Raji (cell line): ENCODE measurements around the gene GRIFIN.
A peak's percentile ranks its signal among the peaks of the same experiment; 100 is the strongest.

Experiments used
- POLR2A ChIP-seq: IDR thresholded peaks from 2 replicates; pipeline ENCODE4 v1.6.1; 2011; ENCODE audit warnings: low read depth, low read length, control low read depth; ENCODE audit not compliant: insufficient read depth

GRIFIN gene

DNA sequence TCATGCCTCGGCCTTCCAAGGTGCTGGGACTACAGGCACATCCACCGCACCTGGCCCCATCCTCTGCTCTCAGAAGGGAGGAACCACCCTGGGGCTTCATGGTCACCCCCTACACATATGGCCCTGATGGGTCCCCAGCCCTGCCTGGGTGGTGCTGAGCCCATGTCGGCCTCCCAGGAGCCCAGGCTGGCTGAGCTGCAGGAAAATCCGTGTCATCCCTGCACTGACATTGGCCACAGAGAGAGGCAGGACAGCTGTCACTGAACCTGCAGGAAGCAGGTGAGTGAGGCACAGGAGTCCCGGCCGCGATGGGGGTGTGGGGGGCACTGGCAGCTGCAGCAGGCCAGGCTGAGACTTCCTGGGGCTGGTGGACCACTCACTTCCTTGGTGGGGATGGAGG is 8.0 kb downstream of the GRIFIN start:
- TF ChIP-seq POLR2A, result no peak

DNA sequence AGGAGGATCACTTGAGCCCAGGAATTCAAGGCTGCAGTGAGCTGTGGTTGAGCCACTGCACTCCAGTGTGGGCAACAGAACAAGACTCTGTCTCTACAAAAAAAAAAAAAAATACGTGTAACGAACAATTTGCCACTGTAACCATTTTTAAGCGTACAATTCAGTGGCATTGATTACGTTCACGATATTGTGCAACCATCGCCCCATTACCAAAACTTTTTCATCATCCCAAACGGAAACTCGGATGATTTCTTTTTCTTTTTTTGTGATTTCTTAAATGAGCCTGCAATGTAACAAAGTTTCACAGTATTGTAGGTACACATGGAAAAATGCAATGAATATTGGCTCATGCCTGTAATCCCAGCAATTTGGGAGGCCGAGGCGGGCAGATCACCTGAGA is 9.5 kb downstream of the GRIFIN start:
- TF ChIP-seq POLR2A, result no peak

DNA sequence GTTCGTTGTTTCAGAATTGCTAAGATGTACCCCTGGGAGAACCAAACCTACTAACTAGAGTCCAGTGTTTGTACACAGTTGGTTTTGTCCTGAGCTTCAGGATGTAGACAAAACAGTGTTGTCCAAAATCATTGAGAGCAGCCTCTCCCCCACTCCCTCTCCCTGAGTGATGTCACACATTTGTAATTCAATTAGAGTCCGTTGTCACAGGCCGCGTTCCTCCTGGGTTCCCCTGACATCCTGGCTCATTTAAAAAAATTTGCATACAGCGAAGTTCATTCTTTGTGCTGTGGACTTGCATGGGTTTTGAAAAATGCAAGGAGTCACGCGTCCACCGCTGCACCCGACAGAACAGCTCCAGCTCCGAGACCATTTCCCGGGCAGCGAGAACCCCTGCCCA is 10.3 kb downstream of the GRIFIN start:
- TF ChIP-seq POLR2A, result no peak

DNA sequence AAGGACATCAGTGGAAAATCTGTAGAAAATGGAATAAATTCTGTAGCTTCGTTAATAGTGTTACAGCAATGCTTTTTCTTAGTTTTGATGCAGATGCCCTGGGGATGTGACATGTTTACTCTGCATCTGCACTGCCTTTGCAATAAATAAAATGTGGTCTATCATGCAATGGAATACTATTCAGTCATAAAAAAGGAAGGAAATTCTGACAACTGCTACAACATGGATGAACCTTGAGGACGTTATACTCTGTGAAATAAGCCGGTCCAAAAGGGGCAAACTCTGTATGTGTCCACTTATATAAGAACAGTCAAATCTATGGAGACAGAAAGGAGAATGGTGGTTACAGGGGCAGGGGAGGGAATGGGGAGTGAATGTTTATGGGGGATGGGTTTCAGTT is 13.5 kb downstream of the GRIFIN start:
- TF ChIP-seq POLR2A, result no peak

DNA sequence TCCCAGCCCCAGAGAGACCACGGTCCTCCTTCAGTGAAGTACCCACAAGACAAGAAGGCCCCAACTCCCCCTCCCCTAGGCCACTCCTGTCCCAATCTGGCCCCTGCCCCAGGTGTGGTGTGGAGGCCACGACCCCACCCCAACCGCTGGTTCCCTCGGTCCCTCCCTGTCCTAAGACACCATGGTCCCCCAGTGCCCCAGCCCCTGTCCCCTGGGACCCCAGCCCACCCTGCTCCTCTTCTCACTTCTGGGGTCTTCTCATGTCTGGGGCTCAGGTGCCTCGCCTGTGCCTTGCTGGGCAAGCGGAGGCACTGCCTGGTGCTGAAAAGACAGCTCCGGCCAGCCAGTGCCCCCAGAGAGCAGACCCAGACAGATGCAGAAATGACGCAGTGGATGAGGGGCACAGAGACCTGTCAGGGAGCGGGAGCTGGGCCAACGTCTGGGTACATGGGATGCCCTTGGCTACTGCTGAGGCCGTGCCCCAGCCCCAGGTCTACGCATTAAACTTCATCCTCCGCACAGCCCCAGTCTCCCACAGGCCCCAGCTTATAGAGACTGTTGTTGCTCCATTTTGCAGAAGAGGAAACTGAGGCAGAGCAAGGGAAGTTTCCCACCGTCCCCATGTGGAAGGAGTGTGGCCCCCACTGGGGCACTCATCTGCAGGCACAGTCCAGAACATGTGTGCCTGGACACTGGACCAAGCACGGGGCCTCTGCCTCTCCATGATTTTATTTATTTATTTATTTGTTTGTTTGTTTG is 14.8 kb downstream of the GRIFIN start:
- TF ChIP-seq POLR2A, result no peak

DNA sequence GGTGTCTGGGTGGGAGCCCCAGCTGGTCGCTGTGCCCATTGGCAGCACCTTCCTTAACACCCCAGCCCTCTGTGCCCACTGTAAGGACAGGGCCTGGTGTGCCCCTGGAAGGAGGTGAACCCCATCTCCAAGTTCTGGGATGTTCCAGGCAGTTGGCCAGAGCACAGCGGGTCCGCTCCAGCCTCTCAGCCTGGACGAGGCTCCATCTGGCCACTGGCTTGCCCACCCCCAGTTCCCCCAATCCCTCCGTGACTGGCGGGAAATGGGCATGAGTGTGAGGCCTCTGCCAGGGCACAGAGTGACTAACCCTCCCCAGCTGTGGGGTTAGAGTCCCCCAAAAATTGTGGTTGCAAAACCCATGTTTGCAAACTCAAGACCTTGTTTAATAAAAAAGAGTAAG is 15.6 kb downstream of the GRIFIN start:
- no peak for TF ChIP-seq POLR2A

DNA sequence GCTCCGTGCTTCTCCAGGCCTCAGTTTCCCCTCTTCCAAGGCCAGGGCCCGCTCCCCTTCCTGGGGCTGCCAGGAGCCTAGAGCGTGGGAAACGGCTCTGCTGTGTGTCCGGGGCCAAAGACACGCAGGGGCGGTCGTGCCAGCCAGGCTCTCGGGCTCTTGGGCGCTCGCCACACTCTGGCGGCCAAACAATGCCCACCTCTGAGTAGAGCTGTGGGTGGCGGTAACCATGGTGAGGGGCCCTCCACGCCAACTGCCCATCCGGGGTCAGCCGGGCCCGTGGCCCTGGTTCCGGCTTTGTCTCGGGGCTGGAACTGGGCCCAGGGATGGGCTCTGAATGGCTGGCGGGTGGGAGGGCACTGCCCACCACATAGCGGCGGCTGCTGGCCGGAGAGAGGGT is 16.0 kb downstream of the GRIFIN start:
- TF ChIP-seq POLR2A, result no peak

DNA sequence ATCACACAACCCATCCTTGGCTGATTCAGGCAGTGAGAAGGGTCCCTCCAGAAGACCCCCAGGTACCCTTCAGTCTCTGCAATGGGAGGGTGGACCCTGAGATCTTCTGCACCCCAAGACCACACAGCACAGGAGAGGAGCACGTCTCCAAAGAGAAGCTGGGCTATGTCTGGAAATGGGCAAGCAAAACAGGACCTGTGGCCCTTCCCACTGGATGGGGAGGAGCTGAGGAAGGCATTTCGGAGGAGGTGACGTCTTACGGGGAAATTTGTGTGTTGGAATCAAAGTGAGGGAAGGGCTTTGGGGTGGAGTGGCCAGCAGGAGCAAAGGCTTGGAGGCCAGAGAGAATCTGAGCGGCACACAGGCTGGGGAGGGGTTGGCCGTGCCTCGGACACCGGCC is 16.5 kb downstream of the GRIFIN start:
- no peak for TF ChIP-seq POLR2A

DNA sequence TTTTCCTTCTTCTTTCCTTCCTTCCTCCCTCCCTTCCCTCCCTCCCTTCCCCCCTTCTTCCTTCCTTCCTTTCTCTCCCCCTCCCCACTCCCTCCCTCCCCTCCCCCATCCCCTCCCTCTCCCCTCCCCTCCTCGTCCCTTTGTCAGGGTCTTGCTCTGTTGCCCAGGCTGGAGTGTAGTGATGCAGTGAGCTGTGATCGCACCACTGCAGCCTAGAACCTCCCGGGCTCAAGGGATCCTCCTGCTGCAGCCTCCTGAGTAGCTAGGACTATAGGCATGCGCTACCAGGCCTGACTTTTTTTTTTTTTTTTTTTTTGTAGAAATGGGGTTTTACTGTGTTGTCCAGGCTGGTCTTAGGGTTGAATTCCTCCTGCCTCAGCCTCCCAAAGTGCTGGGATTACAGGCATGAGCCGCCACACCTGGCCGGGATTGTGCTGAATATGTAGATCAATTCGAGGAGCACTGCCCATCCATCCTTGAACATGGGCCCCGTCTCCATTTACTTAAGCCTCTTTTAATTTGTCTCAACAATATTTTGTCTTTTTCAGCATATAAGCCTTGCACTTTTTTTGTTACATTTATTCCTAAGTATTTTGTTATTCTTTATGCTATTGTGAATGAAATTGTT is 23.4 kb downstream of the GRIFIN start:
- no peak for TF ChIP-seq POLR2A

DNA sequence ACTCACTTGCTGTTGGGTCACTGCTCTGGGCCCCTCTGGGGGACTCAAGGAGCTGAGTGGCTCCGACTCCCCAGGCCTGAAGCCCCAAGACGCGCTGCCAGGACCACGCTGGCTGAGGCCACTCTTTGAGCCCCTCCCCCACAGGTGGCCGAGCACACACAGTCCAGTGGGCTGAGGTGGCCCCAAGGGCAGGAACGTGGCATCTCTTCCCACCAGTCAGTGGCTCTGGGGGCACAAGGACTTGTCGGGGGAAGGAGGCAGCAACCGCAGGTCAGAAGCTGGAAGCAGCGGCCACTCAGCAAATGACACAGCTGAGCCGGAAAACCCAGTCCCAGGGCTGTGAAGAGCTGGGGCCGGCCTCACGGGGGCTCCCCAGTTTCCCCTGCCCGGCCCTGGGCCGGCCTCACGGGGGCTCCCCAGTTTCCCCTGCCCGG is 24.1 kb downstream of the GRIFIN start:
- TF ChIP-seq POLR2A, result no peak

DNA sequence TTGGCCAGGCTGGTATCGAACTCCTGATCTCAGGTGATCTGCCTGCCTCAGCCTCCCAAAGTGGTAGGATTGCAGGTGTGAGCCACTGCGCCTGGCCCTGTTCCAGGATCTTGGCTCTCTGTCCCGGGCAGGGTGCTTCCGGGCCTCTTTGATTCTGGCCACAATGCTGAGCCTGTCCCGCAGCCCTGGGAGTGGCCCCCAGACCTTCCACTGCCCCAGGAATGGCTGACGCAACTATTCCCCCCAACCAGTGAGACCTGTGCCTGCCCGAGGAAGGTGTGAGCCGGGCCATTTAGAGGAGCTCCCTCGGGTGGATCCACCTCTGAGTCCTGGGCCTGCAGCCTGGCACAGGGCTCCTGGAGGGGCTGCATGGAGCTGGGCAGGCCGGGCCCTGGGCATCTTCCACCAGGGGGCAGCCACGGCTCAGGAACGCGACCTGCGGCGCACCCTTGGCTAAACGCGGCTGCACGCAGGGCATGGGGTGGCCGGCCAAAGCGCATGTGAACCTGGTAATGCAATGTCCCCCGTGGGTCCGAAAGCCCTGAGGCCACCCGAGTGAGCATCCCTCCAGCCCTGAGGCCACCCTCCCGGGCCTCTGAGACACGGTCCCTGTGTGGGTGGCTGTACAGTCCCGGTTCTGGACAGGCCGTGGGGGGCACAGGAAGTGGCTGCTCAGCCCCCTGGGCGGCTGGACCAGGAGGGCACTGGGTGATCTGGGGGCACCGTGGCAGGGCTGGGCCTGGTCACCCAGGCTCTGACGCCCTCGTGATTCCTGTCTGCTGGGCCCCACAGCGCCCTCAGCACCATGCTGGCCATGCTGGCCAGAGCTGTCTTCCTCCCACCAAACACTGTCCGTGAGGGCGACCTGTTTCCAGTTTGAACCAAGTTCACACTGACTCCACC is 24.8 kb downstream of the GRIFIN start:
- TF ChIP-seq POLR2A, result 0 out of 2 replicates have a peak, but pooled peaks have one; percentile 11

DNA sequence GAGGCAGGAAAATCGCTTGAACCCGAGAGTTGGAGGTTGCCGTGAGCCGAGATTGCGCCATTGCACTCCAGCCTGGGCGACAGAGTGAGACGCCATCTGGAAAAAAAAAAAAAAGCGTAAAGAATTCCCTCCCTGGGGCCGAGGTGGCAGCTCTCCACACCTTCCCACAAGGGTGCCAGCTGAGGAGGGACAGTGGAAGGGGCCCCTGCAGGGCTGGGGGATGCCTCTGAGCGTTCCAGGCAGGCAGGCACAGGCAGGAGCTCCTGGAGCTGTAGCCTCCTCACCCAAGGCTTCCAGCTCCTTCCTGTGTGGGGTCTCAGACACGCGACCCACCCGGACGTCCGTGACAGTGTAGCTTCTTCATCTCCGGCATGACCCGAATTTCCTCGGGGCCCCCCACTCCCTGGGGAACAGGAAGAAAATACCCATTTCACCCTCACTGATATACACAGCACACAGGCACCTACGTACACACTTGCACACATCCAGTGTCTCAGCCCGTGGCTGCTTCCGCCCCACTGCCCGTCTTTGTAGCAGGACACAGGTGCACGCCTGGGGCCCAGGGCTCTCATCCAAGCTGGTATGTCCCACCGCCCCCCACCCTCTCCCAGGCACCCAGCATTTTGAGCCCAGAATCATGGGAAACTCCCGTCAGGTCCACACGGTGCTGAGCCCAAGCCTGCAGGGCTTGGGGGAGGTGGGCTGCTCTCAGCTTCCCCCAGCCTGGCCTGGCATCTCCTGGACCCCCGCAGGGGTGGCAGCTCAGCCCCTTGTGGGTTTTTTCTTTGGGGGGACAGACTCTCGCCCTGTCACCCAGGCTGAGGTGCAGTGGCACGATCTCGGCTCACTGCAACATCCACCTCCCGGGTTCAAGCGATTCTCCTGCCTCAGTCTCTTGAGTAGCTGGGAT is 25.7 kb downstream of the GRIFIN start:
- no peak for TF ChIP-seq POLR2A

DNA sequence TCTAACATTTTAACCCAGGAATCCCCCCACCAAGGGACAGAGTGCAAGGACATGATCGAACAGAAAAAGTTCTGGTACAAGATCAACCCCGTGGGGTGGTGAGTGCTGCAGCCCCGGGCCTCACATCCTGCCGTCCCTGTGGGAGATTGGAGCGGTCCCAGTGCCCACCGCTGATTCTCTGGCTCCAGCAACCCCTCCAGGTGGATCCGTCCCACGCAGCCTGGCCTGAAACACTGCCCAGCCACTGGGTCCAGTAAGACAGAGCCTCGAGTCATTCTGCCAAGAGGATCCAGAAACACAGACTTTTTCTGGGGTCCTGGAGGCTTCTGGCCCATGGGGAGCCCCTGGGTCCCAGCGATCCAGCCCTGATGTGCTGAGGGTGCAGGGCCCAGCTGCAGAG is 29.5 kb downstream of the GRIFIN start:
- no peak for TF ChIP-seq POLR2A

DNA sequence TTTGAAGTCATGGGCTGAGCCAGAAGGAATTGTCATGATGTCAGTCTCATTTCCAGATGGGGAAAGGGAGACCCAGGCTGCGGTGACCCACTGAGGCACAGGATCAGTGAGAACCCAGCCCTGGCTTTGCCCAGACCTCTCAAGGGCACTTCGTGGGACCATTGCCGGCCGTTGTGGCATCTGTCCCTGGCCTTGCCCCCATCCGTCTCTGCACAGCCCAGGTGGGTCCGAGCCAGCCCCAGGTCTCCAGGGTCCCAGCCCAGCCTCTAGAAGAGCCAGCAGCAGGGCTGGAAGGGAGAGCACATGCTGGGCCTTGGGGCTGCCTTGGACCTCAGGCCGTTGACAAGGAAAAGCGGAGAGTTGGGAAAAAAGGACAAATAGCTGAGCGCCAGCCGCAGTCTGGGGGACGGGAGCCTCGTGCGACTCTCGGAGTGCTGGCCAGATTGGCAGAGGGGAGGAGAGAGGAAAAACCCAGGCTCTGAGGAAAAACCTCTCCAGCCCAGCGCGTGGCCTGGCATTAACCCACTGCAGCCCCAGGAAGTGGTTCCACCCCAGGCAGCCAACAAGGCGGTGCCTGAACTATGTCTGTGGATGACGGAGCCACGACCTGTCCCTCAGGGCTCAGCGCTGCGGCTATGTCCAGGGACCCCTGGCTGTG is 30.2 kb downstream of the GRIFIN start:
- no peak for TF ChIP-seq POLR2A
